OCI-LY1 (cell line): ENCODE results near the gene SPSB1.

Experiments used
- H2AFZ ChIP-seq: fragments of 200-600 bp; sonication (generic), shearing (Covaris generic); 2 replicates; pipeline ENCODE4 v1.6.0; 2014; ENCODE audit warnings: antibody characterized with exemption, mild to moderate bottlenecking, low read length
- H3F3A ChIP-seq: fragments of 200-600 bp; sonication (generic), shearing (Covaris generic); 2 replicates; pipeline ENCODE4 v1.6.0; 2014; ENCODE audit warnings: mild to moderate bottlenecking, antibody characterized with exemption, low read length, moderate library complexity; ENCODE audit not compliant: insufficient read depth
- H3K27ac ChIP-seq: fragments of 200-600 bp; sonication (generic); 2 replicates; pipeline ENCODE4 v1.5.1; 2014; ENCODE audit warnings: low read length, mixed run types, mild to moderate bottlenecking, low read depth; ENCODE audit not compliant: poor library complexity, severe bottlenecking
- H3K27me3 ChIP-seq: fragments of 200-600 bp; sonication (generic); 2 replicates; pipeline ENCODE4 v1.6.0; 2014; ENCODE audit warnings: antibody characterized with exemption, mild to moderate bottlenecking, low read length, moderate library complexity; ENCODE audit not compliant: insufficient read depth
- H3K36me3 ChIP-seq: fragments of 200-600 bp; sonication (generic); 2 replicates; pipeline ENCODE4 v1.6.1; 2014; ENCODE audit warnings: mild to moderate bottlenecking, antibody characterized with exemption, low read length, moderate library complexity, mixed read lengths; ENCODE audit not compliant: insufficient read depth
- H3K4me1 ChIP-seq: fragments of 200-600 bp; sonication (generic); 2 replicates; pipeline ENCODE4 v1.5.1; 2014; ENCODE audit warnings: mild to moderate bottlenecking, low read length, moderate library complexity; ENCODE audit not compliant: insufficient read depth, severe bottlenecking
- H3K4me2 ChIP-seq: fragments of 200-600 bp; sonication (generic), shearing (Covaris generic); 2 replicates; pipeline ENCODE4 v1.6.1; 2014; ENCODE audit warnings: low read length
- H3K4me3 ChIP-seq: fragments of 200-600 bp; sonication (generic); 2 replicates; pipeline ENCODE4 v1.5.1; 2014; ENCODE audit warnings: low read length, low read depth, mild to moderate bottlenecking, mixed read lengths; ENCODE audit not compliant: poor library complexity, severe bottlenecking
- H3K79me2 ChIP-seq: fragments of 200-600 bp; shearing (Covaris generic); 2 replicates; pipeline ENCODE4 v1.6.1; 2016; ENCODE audit warnings: mixed run types, low read length, mixed read lengths; ENCODE audit not compliant: insufficient read depth
- H3K9ac ChIP-seq: fragments of 200-600 bp; sonication (generic), shearing (Covaris generic); 2 replicates; pipeline ENCODE4 v1.6.1; 2014; ENCODE audit warnings: mild to moderate bottlenecking, low read length, mixed read lengths
- H3K9me2 ChIP-seq: fragments of 200-600 bp; sonication (generic), shearing (Covaris generic); 2 replicates; pipeline ENCODE4 v1.6.1; 2014; ENCODE audit warnings: low read depth, mild to moderate bottlenecking, low read length, mixed read lengths
- H3K9me3 ChIP-seq: fragments of 200-600 bp; shearing (Covaris generic); 2 replicates; pipeline ENCODE4 v1.6.1; 2014; ENCODE audit warnings: low read length, mixed read lengths
- H4K20me1 ChIP-seq: fragments of 200-600 bp; sonication (generic), shearing (Covaris generic); 2 replicates; pipeline ENCODE4 v1.6.0; 2016; ENCODE audit warnings: mild to moderate bottlenecking, low read length; ENCODE audit not compliant: insufficient read depth
- EZH2 ChIP-seq: fragments of 200-600 bp; sonication (generic), shearing (Covaris generic); IDR thresholded peaks from 2 replicates; pipeline ENCODE4 v1.8.0; 2017; ENCODE audit warnings: borderline replicate concordance, mixed run types, mild to moderate bottlenecking, antibody characterized with exemption, low read length, moderate library complexity, mixed read lengths
- TF ChIP-seq, protein P1 (sequence below): fragments of 200-600 bp; sonication (generic), shearing (Covaris generic); IDR thresholded peaks from 2 replicates; pipeline ENCODE4 v1.5.1; 2017; ENCODE audit warnings: mild to moderate bottlenecking, antibody characterized with exemption, low read length, moderate library complexity, mixed read lengths

SPSB1 gene

DNA sequence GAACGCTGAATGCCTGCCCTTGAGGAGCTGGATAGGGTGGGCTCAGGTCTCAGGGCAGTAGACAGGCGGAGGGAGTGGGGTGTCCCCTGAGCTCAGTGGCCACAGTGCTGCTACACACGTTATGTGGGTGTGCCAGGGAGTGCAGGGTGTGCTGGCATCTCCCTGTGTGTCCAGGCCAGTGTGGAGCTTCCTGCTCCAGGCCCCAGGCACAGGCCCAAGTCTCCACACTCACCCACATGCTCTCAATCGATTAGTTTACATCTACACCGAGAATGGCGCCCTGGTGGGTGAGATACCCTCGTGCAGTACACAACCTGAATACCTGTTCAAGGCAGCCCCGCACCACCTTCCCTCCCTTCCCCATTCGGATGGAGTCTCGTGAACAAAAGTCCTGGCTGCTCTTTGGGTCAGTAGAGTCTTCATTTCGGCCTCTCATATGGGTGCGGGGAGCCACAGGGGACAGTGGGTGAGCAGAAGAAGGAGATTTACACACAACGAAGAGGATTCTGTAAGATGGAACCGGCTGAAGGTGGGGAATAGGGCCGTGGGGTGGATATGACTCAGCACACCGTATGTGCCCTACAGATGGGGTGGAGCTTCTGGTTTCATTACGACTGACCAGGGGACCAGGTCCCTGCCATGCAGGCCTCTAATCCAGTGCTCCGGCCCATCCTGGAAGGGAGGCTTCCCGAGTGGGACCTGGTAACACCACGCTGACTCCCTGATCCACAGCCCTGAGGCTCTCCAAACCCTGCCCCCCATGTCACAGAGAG is 93.3 kb downstream of the SPSB1 start:
- H3K79me2 ChIP-seq = no peaks in the 10 kb centered on the region
- H3K4me1 ChIP-seq = no peaks in the 10 kb centered on the region
- no peaks in the 10 kb centered on the region for H3K36me3 ChIP-seq
- H3K27ac ChIP-seq = no peak overlapping the region
- no peaks in the 10 kb centered on the region for H3K9me3 ChIP-seq
- H3K9ac ChIP-seq = no peak overlapping the region
- H2AFZ ChIP-seq = no peak overlapping the region
- no peaks in the 10 kb centered on the region for H3F3A ChIP-seq
- H3K9me2 ChIP-seq = no peaks in the 10 kb centered on the region
- H3K4me2 ChIP-seq = no peak overlapping the region
- no peak for TF ChIP-seq EZH2
- TF ChIP-seq, protein P1, sequence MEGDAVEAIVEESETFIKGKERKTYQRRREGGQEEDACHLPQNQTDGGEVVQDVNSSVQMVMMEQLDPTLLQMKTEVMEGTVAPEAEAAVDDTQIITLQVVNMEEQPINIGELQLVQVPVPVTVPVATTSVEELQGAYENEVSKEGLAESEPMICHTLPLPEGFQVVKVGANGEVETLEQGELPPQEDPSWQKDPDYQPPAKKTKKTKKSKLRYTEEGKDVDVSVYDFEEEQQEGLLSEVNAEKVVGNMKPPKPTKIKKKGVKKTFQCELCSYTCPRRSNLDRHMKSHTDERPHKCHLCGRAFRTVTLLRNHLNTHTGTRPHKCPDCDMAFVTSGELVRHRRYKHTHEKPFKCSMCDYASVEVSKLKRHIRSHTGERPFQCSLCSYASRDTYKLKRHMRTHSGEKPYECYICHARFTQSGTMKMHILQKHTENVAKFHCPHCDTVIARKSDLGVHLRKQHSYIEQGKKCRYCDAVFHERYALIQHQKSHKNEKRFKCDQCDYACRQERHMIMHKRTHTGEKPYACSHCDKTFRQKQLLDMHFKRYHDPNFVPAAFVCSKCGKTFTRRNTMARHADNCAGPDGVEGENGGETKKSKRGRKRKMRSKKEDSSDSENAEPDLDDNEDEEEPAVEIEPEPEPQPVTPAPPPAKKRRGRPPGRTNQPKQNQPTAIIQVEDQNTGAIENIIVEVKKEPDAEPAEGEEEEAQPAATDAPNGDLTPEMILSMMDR = no peak
- peaks cover 28% of the 10 kb centered on the region for H3K27me3 ChIP-seq
- H3K4me3 ChIP-seq = no peak overlapping the region
- H4K20me1 ChIP-seq = no peaks in the 10 kb centered on the region

DNA sequence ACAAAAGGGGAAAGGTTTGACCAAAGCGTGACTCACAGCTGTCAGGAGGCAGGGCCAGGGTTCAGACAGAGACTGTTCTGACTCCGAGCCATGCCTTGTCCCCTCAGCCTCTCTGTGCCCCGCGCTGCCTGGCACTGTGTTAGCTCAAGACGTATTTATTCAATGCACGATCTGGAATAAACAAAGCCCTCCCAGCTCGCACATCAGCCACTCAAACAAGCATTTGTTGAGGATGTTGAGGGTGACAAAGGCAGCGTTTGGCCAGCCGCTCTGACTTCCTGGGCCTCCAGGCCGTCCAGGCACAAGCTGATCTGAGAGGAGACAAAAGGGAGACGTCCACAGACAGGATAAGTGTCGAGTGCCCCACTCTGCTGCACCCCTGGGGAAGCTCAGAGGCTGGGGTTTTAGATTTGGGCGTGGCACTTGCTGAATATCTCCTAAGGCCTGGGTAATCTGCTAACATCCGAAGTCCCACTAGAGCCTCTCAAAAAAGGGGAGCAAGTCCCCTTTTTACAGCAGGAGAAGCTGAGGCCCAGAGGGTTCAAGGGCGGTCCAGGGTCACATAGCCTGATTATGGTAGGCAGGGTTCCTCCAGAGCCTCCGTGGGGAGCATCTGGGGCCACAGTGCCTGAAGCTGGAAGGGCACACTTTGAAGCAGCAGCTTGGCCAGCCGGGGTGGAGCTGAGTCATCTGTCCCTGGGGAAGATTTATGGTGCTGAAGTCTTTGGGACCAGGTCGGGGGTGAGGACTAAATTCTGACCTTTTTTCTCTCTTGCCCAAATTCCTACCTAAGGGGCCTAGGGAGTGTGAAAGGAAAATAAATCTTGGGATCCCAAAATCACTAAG is 95.9 kb downstream of the SPSB1 start:
- Histone ChIP-seq H3K27ac (no peak overlapping the region), H3K4me2 (no peak overlapping the region), H3K27me3 (peaks cover 27% of the 10 kb centered on the region), H3F3A (no peaks in the 10 kb centered on the region), H4K20me1 (no peaks in the 10 kb centered on the region), H3K9me2 (no peaks in the 10 kb centered on the region), H3K36me3 (no peaks in the 10 kb centered on the region), H3K79me2 (no peaks in the 10 kb centered on the region), H3K9ac (no peak overlapping the region), H3K4me1 (no peaks in the 10 kb centered on the region), H3K4me3 (no peak overlapping the region), H3K9me3 (no peaks in the 10 kb centered on the region), H2AFZ (no peak overlapping the region)
- TF ChIP-seq, protein P1 = no peak
- no peak for TF ChIP-seq EZH2

DNA sequence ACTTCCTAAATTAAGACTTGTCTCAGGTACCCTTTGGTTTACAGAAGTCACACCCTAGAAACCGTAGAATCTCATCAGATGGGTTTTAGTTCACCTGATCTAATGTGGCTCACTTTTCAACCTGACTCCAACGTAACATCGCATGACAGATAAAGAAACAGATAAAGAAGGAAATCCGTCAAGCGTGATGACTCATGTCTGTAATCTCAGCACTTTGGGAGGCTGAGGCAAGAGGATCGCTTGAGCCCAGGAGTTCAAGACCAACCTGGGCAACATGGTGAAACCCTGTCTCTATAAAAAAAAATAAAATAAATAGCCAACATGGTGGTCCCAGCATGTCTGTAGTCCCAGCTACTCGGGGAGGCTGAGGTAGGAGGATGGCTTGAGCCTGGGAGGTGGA is 97.3 kb downstream of the SPSB1 start:
- Histone ChIP-seq H3K9ac (no peak overlapping the region), H2AFZ (no peak overlapping the region), H3K4me2 (no peak overlapping the region), H3K9me2 (no peaks in the 10 kb centered on the region), H3F3A (no peaks in the 10 kb centered on the region), H3K4me3 (no peak overlapping the region), H4K20me1 (no peaks in the 10 kb centered on the region), H3K36me3 (no peaks in the 10 kb centered on the region), H3K27me3 (peaks cover 34% of the 10 kb centered on the region), H3K27ac (no peak overlapping the region), H3K4me1 (no peaks in the 10 kb centered on the region), H3K79me2 (no peaks in the 10 kb centered on the region), H3K9me3 (no peaks in the 10 kb centered on the region)
- TF ChIP-seq, protein P1 = no peak
- TF ChIP-seq EZH2 = no peak
